Cardiac fibroblast (primary cell): ENCODE measurements around the gene PRPSAP2.

Source experiments
- DNase-seq, 2 donors: peaks; one replicate each; pipeline versions ENCODE4 v3.0.0 to v3.0.0-alpha.2; 2010; ENCODE audit warnings: low read depth in 2 of 2
- H3K4me3 ChIP-seq, 2 donors: replicated peaks in 1 of 2; 1 replicate in 1 of 2; 2 replicates in 1 of 2; pipeline ENCODE4 v1.5.1; 2011; ENCODE audit warnings: low read depth in 2 of 2, low read length in 2 of 2, mild to moderate bottlenecking in 2 of 2, moderate library complexity in 1 of 2
- TF ChIP-seq, protein P1 (sequence below): IDR thresholded peaks from one replicate; pipeline ENCODE4 v1.5.1; 2011; ENCODE audit warnings: low read depth, mild to moderate bottlenecking, low read length, inconsistent platforms

The PRPSAP2 gene

DNA sequence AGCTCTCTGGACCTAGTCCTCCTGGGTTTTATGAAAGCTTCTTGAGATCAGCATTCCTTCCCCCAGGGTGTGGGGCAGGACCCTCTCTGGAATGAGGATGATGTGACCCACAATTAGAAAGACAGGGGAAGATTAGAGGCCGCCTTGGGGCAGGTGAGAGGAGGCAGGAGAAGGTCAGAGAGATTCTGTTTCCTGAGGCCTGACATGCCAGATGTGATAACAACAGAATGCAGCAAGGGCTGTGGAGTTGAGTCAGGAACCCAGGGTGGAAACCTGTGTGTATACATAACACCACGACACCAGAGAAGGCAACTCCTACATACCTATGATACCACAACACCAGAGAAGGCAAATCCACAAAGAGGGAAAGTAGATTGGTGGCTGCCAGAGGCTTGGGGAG, 88.6 kb downstream of the PRPSAP2 start:
- no peak overlapping the region for H3K4me3 ChIP-seq
- DNase-seq, result no peak
- TF ChIP-seq, protein P1, sequence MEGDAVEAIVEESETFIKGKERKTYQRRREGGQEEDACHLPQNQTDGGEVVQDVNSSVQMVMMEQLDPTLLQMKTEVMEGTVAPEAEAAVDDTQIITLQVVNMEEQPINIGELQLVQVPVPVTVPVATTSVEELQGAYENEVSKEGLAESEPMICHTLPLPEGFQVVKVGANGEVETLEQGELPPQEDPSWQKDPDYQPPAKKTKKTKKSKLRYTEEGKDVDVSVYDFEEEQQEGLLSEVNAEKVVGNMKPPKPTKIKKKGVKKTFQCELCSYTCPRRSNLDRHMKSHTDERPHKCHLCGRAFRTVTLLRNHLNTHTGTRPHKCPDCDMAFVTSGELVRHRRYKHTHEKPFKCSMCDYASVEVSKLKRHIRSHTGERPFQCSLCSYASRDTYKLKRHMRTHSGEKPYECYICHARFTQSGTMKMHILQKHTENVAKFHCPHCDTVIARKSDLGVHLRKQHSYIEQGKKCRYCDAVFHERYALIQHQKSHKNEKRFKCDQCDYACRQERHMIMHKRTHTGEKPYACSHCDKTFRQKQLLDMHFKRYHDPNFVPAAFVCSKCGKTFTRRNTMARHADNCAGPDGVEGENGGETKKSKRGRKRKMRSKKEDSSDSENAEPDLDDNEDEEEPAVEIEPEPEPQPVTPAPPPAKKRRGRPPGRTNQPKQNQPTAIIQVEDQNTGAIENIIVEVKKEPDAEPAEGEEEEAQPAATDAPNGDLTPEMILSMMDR, result no peak

- TF ChIP-seq, protein P1, result no peak
- no peak for DNase-seq
- H3K4me3 ChIP-seq, result no peak overlapping the region
These were observed 89.9 kb downstream of the PRPSAP2 start for GRCh38 chr17:18947866-18948265.

GRCh38 chr17:18948476-18949006, 90.6 kb downstream of the PRPSAP2 start:
- TF ChIP-seq, protein P1, result no peak
- no peak for DNase-seq
- no peak overlapping the region for H3K4me3 ChIP-seq

DNA sequence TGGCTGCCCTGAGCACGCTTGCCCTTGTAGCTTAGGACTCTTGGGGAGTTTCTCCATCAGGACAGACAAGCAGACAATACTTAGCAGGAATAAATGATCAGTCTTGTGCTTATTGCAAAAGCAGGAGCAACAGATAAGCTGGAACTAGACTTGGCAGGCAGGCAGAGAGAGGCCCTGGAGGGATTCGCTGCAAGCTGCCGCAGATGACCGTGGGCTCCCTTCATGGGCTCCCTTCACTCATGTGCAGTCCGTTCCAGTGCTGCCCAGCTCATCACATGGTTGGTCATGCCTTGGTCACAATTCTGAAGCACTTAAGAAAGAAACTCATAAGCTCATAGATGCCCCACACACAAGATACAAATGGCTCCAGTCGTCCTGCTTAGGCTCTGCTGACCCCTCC, 91.6 kb downstream of the PRPSAP2 start:
- peak in 1 of 2 donors; percentile 80 for DNase-seq
- TF ChIP-seq, protein P1, result no peak
- no peak overlapping the region for H3K4me3 ChIP-seq

- H3K4me3 ChIP-seq, result no peak overlapping the region
- DNase-seq, result no peak
- TF ChIP-seq, protein P1, result no peak
These were observed 92.4 kb downstream of the PRPSAP2 start for GRCh38 chr17:18950346-18950745.

- DNase-seq, result no peak
- H3K4me3 ChIP-seq, result no peak overlapping the region
These were observed 93.3 kb downstream of the PRPSAP2 start for GRCh38 chr17:18950944-18951905.

More at GRCh38 chr17:18950944-18951905, 93.3 kb downstream of the PRPSAP2 start:
- TF ChIP-seq, protein P1, result no peak
